ENCODE measurements around the gene PAM16. TPM values are rescaled to one million over a fixed set of nuclear protein-coding genes. Genes with fewer than 3 reads are reported as not detected.

The PAM16 gene
- total and polyA plus RNA-seq, 9 of the 15 experiments (the other 6 are each of a cell fraction or from before 2014, with no cell fraction given) = 38.7 to 273 (median 79.3) TPM

GRCh38 chr16:4350787-4351659, at the start of gene PAM16 (continued):
- no peak for TF ChIP-seq MITF (IDR thresholded peaks at IDR 0.05)
- peak; percentile 93 for TF ChIP-seq ZBTB2 (IDR thresholded peaks at IDR 0.05)
- no peak for TF ChIP-seq ELK1 (CRISPR knock-in tag; IDR thresholded peaks at IDR 0.05)
- no peak for TF ChIP-seq CBFA2T3 (IDR thresholded peaks at IDR 0.05)
- TF ChIP-seq ZNF655 (CRISPR knock-in tag; IDR thresholded peaks at IDR 0.05) = no peak
- no peak for TF ChIP-seq MIER1 (IDR thresholded peaks at IDR 0.05; ENCODE audit: low read depth)
- no peak for TF ChIP-seq MCM7 (IDR thresholded peaks at IDR 0.05)
- no peak for TF ChIP-seq JUN (IDR thresholded peaks at IDR 0.05; ENCODE audit: borderline replicate concordance, low read depth, low read length)
- TF ChIP-seq JUN (CRISPR knock-in tag; IDR thresholded peaks at IDR 0.05; ENCODE audit: borderline replicate concordance) = no peak
- no peak for TF ChIP-seq ETV1 (tag; conservative IDR thresholded peaks at IDR 0.05; ENCODE audit: low read depth)
- TF ChIP-seq HNRNPL (IDR thresholded peaks at IDR 0.05; ENCODE audit: low read depth, low read length) = 0 out of 2 replicates have a peak, but pooled peaks have one; percentile 21
- TF ChIP-seq REST (IDR thresholded peaks at IDR 0.05; ENCODE audit: borderline replicate concordance) = no peak
- TF ChIP-seq REST (CRISPR knock-in tag; IDR thresholded peaks at IDR 0.05; ENCODE audit: low read depth) = peak; percentile 72; the same call in 1 of the 2 replicates
- no peak for TF ChIP-seq HNRNPLL (IDR thresholded peaks at IDR 0.05; ENCODE audit: low read depth, low read length, poor library complexity, severe bottlenecking)

Data from K562 (cell line).